ENCODE results near the gene HEY2.

HEY2 gene

DNA sequence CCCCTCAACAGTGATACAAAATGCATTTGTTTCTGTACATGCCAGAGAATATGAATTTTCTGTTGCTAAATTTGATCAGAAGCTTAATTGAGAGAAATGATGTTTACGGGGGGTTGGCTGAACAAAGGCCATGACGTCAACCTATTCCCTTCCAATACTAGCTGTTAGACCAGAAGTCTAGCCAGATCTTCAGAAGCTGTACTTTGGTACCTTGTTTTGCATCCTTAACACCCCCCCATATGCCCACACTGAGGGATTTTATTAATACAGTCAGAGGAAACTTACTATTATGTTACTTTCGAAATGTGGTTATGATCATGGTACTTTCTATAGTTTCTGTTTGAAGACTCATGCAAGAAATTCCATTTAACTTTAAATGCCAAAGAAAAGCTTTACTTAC is 44.4 kb downstream of the HEY2 start:
- no peak overlapping the region for H3K9ac ChIP-seq (ENCODE audit: insufficient read length)
- H3K9me3 ChIP-seq (ENCODE audit: low read depth, low read length): no peaks in the 10 kb centered on the region
- no peak for DNase-seq (ENCODE audit: low read depth, low spot score)
- H3K27ac ChIP-seq: no peak overlapping the region
- H3K36me3 ChIP-seq (ENCODE audit: insufficient read depth, low read length): no peaks in the 10 kb centered on the region
- no peak for TF ChIP-seq POLR2AphosphoS5 (IDR thresholded peaks at IDR 0.05; ENCODE audit: borderline replicate concordance, low read depth, low read length)
- TF ChIP-seq EZH2 (IDR thresholded peaks at IDR 0.05): no peak
- no peak overlapping the region for H3K4me3 ChIP-seq

DNA sequence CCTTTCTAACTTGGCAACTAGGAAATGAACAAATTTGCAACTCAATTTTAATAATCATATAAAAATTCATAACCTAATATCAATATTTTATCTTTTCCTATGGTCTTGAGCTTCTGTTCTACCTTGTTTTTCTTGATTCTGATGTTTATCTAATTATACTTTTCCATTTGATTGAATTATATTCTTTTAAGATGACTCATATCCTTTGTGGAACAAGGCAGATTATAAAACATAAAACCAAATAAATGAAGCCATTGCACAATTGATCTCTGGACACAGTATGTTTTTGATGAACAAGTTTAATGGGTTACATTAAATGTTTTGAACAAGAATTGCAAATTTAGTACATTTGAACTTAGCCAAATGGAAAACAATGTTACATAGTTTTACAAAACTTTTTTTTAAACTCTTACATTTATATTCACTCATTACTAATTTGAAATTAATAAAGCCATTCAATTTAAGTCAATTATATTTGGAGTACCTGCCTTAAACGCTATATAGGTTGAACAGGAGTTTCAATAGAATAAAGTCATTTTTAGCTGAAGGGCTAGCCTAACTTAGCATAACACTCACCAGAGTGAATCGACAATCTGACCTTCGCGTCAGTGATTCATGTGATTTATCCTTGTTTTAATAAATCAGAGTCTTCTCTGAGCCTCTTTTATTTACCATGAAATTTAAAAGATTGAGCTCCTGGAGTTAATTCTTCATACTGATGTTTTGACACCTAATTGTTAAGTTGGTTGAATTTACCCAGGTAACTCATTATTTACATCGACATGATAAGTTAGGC is 45.1 kb downstream of the HEY2 start:
- Histone ChIP-seq H3K27ac (no peak overlapping the region), H3K9me3 (ENCODE audit: low read depth, low read length) (no peaks in the 10 kb centered on the region), H3K36me3 (ENCODE audit: insufficient read depth, low read length) (no peaks in the 10 kb centered on the region), H3K9ac (ENCODE audit: insufficient read length) (no peak overlapping the region), H3K4me3 (no peak overlapping the region)
- TF ChIP-seq FOXP2 (optimal IDR thresholded peaks at IDR 0.05; ENCODE audit: control extremely low read depth, extremely low read length, insufficient read depth): no peak
- no peak for TF ChIP-seq POLR2AphosphoS5 (IDR thresholded peaks at IDR 0.05; ENCODE audit: borderline replicate concordance, low read depth, low read length)
- no peak for TF ChIP-seq EZH2 (IDR thresholded peaks at IDR 0.05)
- DNase-seq (ENCODE audit: low read depth, low spot score): no peak

DNA sequence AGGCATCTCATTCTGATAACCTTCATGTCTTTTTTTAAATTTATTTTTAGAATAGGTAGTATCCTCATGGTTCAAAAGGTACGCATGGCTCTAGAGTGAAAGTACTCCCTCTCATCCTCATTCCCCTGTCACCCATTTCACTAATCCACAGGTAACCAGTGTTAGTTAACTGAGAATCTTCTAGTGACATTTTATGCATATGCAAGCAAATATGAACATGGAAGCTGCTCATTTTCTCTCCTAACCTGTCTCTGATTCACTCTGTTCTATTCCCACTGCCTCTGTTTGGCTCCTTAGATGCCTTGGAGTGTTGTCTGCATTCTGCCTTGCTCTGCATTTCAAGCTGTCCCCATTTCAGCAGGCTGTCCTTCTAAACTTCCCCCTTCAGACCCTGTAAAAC is 45.9 kb downstream of the HEY2 start:
- Histone ChIP-seq H3K9ac (ENCODE audit: insufficient read length) (no peak overlapping the region), H3K36me3 (ENCODE audit: insufficient read depth, low read length) (no peaks in the 10 kb centered on the region), H3K9me3 (ENCODE audit: low read depth, low read length) (no peaks in the 10 kb centered on the region), H3K27ac (no peak overlapping the region), H3K4me3 (no peak overlapping the region)
- TF ChIP-seq FOXP2 (optimal IDR thresholded peaks at IDR 0.05; ENCODE audit: control extremely low read depth, extremely low read length, insufficient read depth) (no peak), EZH2 (IDR thresholded peaks at IDR 0.05) (no peak), POLR2AphosphoS5 (IDR thresholded peaks at IDR 0.05; ENCODE audit: borderline replicate concordance, low read depth, low read length) (no peak)
- no peak for DNase-seq (ENCODE audit: low read depth, low spot score)

DNA sequence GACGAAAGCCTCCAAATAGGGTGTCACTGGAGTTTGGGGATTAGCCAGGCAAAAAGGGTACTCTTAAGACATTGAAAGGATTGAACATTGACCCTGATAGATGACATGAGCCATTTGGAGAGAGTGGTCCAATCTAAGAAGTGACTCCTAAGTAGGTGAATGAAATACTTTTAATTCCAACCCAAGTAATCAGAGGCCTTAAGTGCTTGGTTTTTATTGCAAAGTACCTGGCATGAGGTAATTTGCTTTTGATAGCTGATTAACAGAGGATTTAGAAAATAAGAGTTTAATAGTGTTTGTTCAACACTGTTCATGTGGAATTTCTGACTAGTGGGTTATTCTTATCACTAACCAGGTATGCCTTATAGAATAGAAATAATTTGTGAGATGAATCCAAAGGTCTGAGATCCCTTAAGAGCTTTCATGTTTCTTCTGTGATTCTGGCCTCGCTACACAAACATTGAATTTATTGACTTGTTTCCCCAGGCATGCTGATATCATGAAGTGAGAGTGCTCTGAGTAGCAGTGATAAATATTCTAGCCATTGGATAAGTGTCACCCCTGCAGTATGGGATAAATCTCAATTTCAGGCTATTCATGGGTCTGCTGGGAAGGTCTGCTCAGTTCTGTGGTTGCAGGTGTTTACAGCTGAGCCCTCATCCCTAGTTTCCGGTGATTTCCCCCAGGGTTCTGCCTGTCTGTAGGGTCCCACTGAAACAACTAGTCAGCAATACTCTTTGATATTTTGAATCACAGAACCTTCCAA is 47.9 kb downstream of the HEY2 start:
- no peak overlapping the region for H3K9ac ChIP-seq (ENCODE audit: insufficient read length)

DNA sequence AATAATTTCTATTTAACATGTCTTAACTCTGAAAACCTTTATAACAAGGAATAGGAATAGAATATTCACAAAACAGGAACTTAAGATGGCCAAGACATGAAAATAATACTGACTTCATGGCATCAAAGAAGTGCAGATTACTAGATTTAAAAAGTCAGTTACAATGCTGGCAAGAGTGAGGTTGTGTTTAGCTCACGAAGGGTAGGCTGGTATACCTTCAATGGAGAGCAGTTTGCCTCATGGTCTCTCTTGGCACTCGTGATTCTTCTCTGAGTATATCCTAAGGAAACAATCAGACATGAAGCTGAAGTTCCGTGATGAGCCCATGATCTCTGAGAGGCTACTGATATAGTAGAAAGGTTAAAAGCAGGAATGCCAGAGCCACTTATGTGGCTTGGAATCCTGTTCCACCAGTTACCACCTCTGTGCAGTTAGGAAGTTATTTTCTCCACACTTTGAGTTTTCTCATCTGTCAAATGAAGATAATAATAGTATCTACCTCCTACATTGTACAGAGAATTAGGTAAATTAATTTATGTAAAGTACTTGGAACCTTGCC is 48.5 kb downstream of the HEY2 start:
- DNase-seq (ENCODE audit: low read depth, low spot score): no peak
- Histone ChIP-seq H3K27ac (no peak overlapping the region), H3K9ac (ENCODE audit: insufficient read length) (no peak overlapping the region), H3K36me3 (ENCODE audit: insufficient read depth, low read length) (no peaks in the 10 kb centered on the region), H3K4me3 (no peak overlapping the region), H3K9me3 (ENCODE audit: low read depth, low read length) (no peaks in the 10 kb centered on the region)
- TF ChIP-seq EZH2 (IDR thresholded peaks at IDR 0.05): no peak
- no peak for TF ChIP-seq POLR2AphosphoS5 (IDR thresholded peaks at IDR 0.05; ENCODE audit: borderline replicate concordance, low read depth, low read length)
- no peak for TF ChIP-seq FOXP2 (optimal IDR thresholded peaks at IDR 0.05; ENCODE audit: control extremely low read depth, extremely low read length, insufficient read depth)

More for the DNA sequence above, 47.9 kb downstream of the HEY2 start:
- H3K36me3 ChIP-seq (ENCODE audit: insufficient read depth, low read length): no peaks in the 10 kb centered on the region
- H3K9me3 ChIP-seq (ENCODE audit: low read depth, low read length): no peaks in the 10 kb centered on the region
- no peak for TF ChIP-seq POLR2AphosphoS5 (IDR thresholded peaks at IDR 0.05; ENCODE audit: borderline replicate concordance, low read depth, low read length)
- TF ChIP-seq FOXP2 (optimal IDR thresholded peaks at IDR 0.05; ENCODE audit: control extremely low read depth, extremely low read length, insufficient read depth): no peak
- TF ChIP-seq EZH2 (IDR thresholded peaks at IDR 0.05): no peak
- H3K4me3 ChIP-seq: no peak overlapping the region
- H3K27ac ChIP-seq: no peak overlapping the region
- DNase-seq (ENCODE audit: low read depth, low spot score): no peak

DNA sequence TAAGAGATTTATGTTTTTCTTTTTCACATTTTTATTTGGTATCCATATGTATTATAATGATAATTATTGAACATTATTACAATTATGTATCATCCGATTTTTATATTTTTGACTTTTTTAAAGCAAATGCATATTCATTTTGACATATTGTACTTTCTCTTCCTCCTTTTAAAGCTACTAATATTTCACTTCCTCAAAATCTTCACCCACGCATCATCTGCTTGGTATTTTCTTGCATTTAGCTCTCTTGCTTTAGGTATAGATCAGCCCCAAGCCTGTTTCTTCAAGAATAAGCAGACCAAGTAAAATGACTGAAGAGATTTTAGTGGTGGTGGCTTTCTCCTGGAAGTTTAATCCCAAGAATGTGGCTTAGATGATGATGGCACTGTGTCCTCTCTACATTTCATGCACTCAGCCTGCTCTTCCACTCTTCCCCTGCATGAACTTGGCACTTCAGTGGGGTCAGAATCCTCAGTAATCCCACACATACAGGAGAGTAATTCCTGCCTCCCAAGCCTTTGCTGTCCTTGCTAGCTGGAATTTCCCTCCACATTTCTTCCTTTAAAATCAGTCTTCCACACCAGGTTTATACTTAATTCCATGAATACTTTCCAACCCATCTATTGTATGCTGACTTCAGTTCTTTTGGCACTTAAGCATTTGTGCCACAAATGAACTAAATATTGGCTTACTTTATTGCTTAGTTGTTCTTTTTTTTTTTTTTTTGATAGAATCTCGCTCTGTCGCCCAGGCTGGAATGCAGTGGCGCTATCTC is 49.5 kb downstream of the HEY2 start:
- H3K36me3 ChIP-seq (ENCODE audit: insufficient read depth, low read length): no peaks in the 10 kb centered on the region
- no peak overlapping the region for H3K27ac ChIP-seq
- H3K9ac ChIP-seq (ENCODE audit: insufficient read length): no peak overlapping the region
- no peak for TF ChIP-seq POLR2AphosphoS5 (IDR thresholded peaks at IDR 0.05; ENCODE audit: borderline replicate concordance, low read depth, low read length)
- no peak for TF ChIP-seq FOXP2 (optimal IDR thresholded peaks at IDR 0.05; ENCODE audit: control extremely low read depth, extremely low read length, insufficient read depth)
- no peak for TF ChIP-seq EZH2 (IDR thresholded peaks at IDR 0.05)
- H3K4me3 ChIP-seq: no peak overlapping the region
- no peaks in the 10 kb centered on the region for H3K9me3 ChIP-seq (ENCODE audit: low read depth, low read length)
- no peak for DNase-seq (ENCODE audit: low read depth, low spot score)

DNA sequence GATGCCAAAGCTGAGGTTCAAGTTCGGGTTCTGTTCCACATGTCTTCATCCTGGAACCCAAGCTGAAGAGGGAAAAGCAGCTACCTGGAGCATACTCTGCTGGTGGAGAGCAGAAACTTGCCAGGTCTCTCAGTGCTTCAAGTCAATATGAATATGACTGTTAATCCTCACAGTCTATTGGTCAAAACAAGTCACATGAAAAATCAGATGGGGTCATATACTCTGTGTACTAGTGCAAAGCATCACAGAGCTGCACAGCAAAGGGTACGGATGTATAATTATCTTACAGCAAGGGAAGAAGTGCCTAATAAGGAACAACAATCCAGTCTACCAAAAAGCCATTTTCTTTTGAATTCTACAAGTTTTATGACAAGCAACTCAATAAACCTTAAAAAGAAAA is 53.0 kb downstream of the HEY2 start:
- no peak overlapping the region for H3K27ac ChIP-seq

DNA sequence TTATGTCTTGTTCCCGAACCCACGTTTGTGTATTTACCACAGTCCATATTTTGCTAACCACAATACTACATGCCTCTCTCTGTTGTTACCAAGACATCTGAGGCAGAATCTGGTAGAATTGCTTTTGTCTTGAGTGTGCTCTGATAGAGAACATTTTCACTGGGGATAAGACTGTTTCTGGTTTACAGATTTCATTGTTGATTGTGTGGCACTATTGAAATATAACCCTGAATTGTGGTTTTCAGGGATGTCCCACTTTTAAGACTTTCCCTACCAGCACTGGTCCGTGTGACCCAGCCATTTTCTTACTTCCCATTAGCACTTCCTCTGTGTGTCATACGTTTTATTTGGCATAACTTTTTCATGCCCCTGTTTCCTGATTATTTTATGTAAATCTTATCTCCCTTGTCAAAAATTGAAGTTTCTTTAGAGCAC is 53.5 kb downstream of the HEY2 start:
- Histone ChIP-seq H3K27ac (no peak overlapping the region), H3K9ac (ENCODE audit: insufficient read length) (no peak overlapping the region), H3K9me3 (ENCODE audit: low read depth, low read length) (no peaks in the 10 kb centered on the region), H3K36me3 (ENCODE audit: insufficient read depth, low read length) (no peaks in the 10 kb centered on the region), H3K4me3 (no peak overlapping the region)
- DNase-seq (ENCODE audit: low read depth, low spot score): no peak
- no peak for TF ChIP-seq FOXP2 (optimal IDR thresholded peaks at IDR 0.05; ENCODE audit: control extremely low read depth, extremely low read length, insufficient read depth)
- TF ChIP-seq EZH2 (IDR thresholded peaks at IDR 0.05): no peak
- TF ChIP-seq POLR2AphosphoS5 (IDR thresholded peaks at IDR 0.05; ENCODE audit: borderline replicate concordance, low read depth, low read length): no peak

More for the DNA sequence above, 53.0 kb downstream of the HEY2 start:
- TF ChIP-seq EZH2 (IDR thresholded peaks at IDR 0.05): no peak
- no peak for TF ChIP-seq POLR2AphosphoS5 (IDR thresholded peaks at IDR 0.05; ENCODE audit: borderline replicate concordance, low read depth, low read length)
- TF ChIP-seq FOXP2 (optimal IDR thresholded peaks at IDR 0.05; ENCODE audit: control extremely low read depth, extremely low read length, insufficient read depth): no peak
- Histone ChIP-seq H3K9me3 (ENCODE audit: low read depth, low read length) (no peaks in the 10 kb centered on the region), H3K4me3 (no peak overlapping the region), H3K9ac (ENCODE audit: insufficient read length) (no peak overlapping the region), H3K36me3 (ENCODE audit: insufficient read depth, low read length) (no peaks in the 10 kb centered on the region)
- DNase-seq (ENCODE audit: low read depth, low spot score): no peak
